Liver (tissue), 9 donors: ENCODE measurements around the gene COL26A1. TPM values are rescaled to one million over a fixed set of nuclear protein-coding genes. Genes with fewer than 3 reads are reported as not detected.

ENCODE experiments used
- DNase-seq: peaks from one replicate; pipeline ENCODE4 v3.0.0-alpha.2; 2017; ENCODE audit warnings: low spot score
- H3K27ac ChIP-seq, 2 donors: one replicate each; pipeline ENCODE4 v1.7.0; 2013; ENCODE audit warnings: inconsistent platforms in 2 of 2, low read length in 2 of 2, control low read depth in 1 of 2, low read depth in 1 of 2, mild to moderate bottlenecking in 1 of 2
- H3K27me3 ChIP-seq, 4 donors: one replicate each; pipeline versions ENCODE4 v1.6.1 to v1.7.0; 2013; ENCODE audit warnings: low read length in 3 of 4, inconsistent platforms in 1 of 4, mild to moderate bottlenecking in 1 of 4, moderate library complexity in 1 of 4; ENCODE audit not compliant: control insufficient read depth in 4 of 4, insufficient read depth in 4 of 4
- H3K36me3 ChIP-seq, 4 donors: one replicate each; pipeline versions ENCODE4 v1.6.1 to v1.7.0; 2013; ENCODE audit warnings: low read length in 3 of 4, mild to moderate bottlenecking in 3 of 4, low read depth in 1 of 4, moderate library complexity in 1 of 4; ENCODE audit not compliant: control insufficient read depth in 4 of 4, insufficient read depth in 3 of 4
- H3K4me1 ChIP-seq, 4 donors: one replicate each; pipeline versions ENCODE4 v1.6.1 to v1.7.0; 2013; ENCODE audit warnings: low read length in 3 of 4, mild to moderate bottlenecking in 3 of 4, moderate library complexity in 1 of 4; ENCODE audit not compliant: control insufficient read depth in 4 of 4, insufficient read depth in 4 of 4
- H3K4me3 ChIP-seq, 3 donors: one replicate each; pipeline versions ENCODE4 v1.6.1 to v1.7.0; 2013; ENCODE audit warnings: low read length in 3 of 3, control low read depth in 1 of 3, low read depth in 1 of 3, mild to moderate bottlenecking in 1 of 3
- H3K9ac ChIP-seq, 2 donors: one replicate each; pipeline ENCODE4 v1.7.0; 2013; ENCODE audit warnings: low read length in 2 of 2, mild to moderate bottlenecking in 2 of 2, moderate library complexity in 2 of 2, control low read depth in 1 of 2, low read depth in 1 of 2
- H3K9me3 ChIP-seq, 4 donors: one replicate each; pipeline versions ENCODE4 v1.6.1 to v1.7.0; 2013; ENCODE audit warnings: low read length in 3 of 4; ENCODE audit not compliant: control insufficient read depth in 4 of 4
- ATF3 ChIP-seq: IDR thresholded peaks from 2 replicates; pipeline ENCODE4 v1.6.1; 2016; ENCODE audit warnings: antibody characterized with exemption
- EGR1 ChIP-seq, 2 donors: IDR thresholded peaks; 2 replicates each; pipeline ENCODE4 v1.6.1; 2016 to 2018; ENCODE audit warnings: antibody characterized with exemption in 2 of 2, low read depth in 2 of 2
- FOXA1 ChIP-seq: IDR thresholded peaks from 2 replicates; pipeline ENCODE4 v1.6.1; 2016; ENCODE audit warnings: antibody characterized with exemption
- FOXA2 ChIP-seq: IDR thresholded peaks from 2 replicates; pipeline ENCODE4 v1.6.1; 2016; ENCODE audit warnings: antibody characterized with exemption
- HNF4G ChIP-seq: IDR thresholded peaks from 2 replicates; pipeline ENCODE4 v1.6.1; 2016; ENCODE audit warnings: antibody characterized with exemption
- JUND ChIP-seq, 2 donors: IDR thresholded peaks; 2 replicates each; pipeline ENCODE4 v1.6.1; 2016; ENCODE audit warnings: antibody characterized with exemption in 2 of 2
- MAX ChIP-seq: IDR thresholded peaks from 2 replicates; pipeline ENCODE4 v1.6.1; 2016; ENCODE audit warnings: antibody characterized with exemption
- NR2F2 ChIP-seq: IDR thresholded peaks from 2 replicates; pipeline ENCODE4 v1.6.1; 2016; ENCODE audit warnings: antibody characterized with exemption
- RXRA ChIP-seq, 2 donors: IDR thresholded peaks; 2 replicates each; pipeline ENCODE4 v1.6.1; 2017 to 2018; ENCODE audit warnings: antibody characterized with exemption in 2 of 2, mild to moderate bottlenecking in 1 of 2
- SP1 ChIP-seq: IDR thresholded peaks from 2 replicates; pipeline ENCODE4 v1.6.1; 2018; ENCODE audit warnings: antibody characterized with exemption, mild to moderate bottlenecking
- TAF1 ChIP-seq: conservative IDR thresholded peaks from 2 replicates; pipeline ENCODE4 v1.6.1; 2016; ENCODE audit warnings: antibody characterized with exemption, mild to moderate bottlenecking
- YY1 ChIP-seq: IDR thresholded peaks from 2 replicates; pipeline ENCODE4 v1.6.1; 2016; ENCODE audit warnings: antibody characterized with exemption, mild to moderate bottlenecking
- ZBTB33 ChIP-seq: IDR thresholded peaks from 2 replicates; pipeline ENCODE4 v1.6.1; 2016; ENCODE audit warnings: antibody characterized with exemption
- WGBS: extraction: QIAGEN DNeasy Blood & Tissue Kit; methylation state at CpG from one replicate; pipeline ENCODE4 v1.1.7; 2013; 5-methylcytosine and 5-hydroxymethylcytosine counted together
- polyA plus RNA-seq, 2 donors: library from polyadenylated mRNA; stranded (reverse) in 1 of 2; unstranded in 1 of 2; fragments of 200-250 nt in 1 of 2; fragments of >200 nt in 1 of 2; fragmentation: Nextera tagmentation in 1 of 2; extraction: Ambion mirVana in 1 of 2; gene quantifications; one replicate each; pipeline versions ENCODE4 v1.2.1 to v1.2.3, GENCODE V29; 2013 to 2015
- total RNA-seq, 2 donors: library from RNA; depleted of rRNA; stranded (reverse); fragments of >200 nt; gene quantifications; one replicate each; pipeline ENCODE4 v1.2.3, GENCODE V29; 2014
- donor health status: healthy.
- donor health status: healthy.
- donor health status: healthy.
- donor health status: healthy.
- donor health status: healthy.

COL26A1 gene
- total and polyA plus RNA-seq, 4 donors, result 0.76 to 1.8 (median 0.96) TPM

GRCh38 chr7:101368422-101369165, 5.9 kb downstream of the COL26A1 start:
- H3K9ac ChIP-seq, result no peak overlapping the region
- no peak overlapping the region for H3K27ac ChIP-seq
- H3K27me3 ChIP-seq, result no peaks in the 10 kb centered on the region
- DNase-seq, result no peak
- TF ChIP-seq NR2F2, result no peak
- H3K4me3 ChIP-seq, result no peak overlapping the region
- H3K9me3 ChIP-seq, result no peaks in the 10 kb centered on the region
- peaks cover 2 to 8% (median 5%) of the 10 kb centered on the region in 4 donors for H3K4me1 ChIP-seq
- H3K36me3 ChIP-seq, result no peaks in the 10 kb centered on the region
- 77% methylated on average over 8 of the region's 8 CpGs for WGBS

- no peaks in the 10 kb centered on the region for H3K27me3 ChIP-seq
- no peak overlapping the region for H3K9ac ChIP-seq
- no peaks in the 10 kb centered on the region for H3K4me1 ChIP-seq
- no peak overlapping the region for H3K4me3 ChIP-seq
- DNase-seq, result no peak
- WGBS, result 72% methylated on average over 5 of the region's 5 CpGs
- no peak for TF ChIP-seq EGR1 (IDR thresholded peaks at IDR 0.05; ENCODE audit: low read depth in 2 of 2)
- no peaks in the 10 kb centered on the region for H3K36me3 ChIP-seq
- H3K27ac ChIP-seq, result no peak overlapping the region
- no peaks in the 10 kb centered on the region for H3K9me3 ChIP-seq
Observed at GRCh38 chr7:101370836-101371235, 8.2 kb downstream of the COL26A1 start.

- H3K4me1 ChIP-seq, result no peaks in the 10 kb centered on the region
- WGBS, result 82% methylated on average over 19 of the region's 19 CpGs
- H3K27ac ChIP-seq, result no peak overlapping the region
- H3K9me3 ChIP-seq, result no peaks in the 10 kb centered on the region
- DNase-seq, result no peak
- TF ChIP-seq FOXA1 (no peak), TAF1 (no peak), ATF3 (no peak)
- H3K4me3 ChIP-seq, result no peak overlapping the region
- no peaks in the 10 kb centered on the region for H3K36me3 ChIP-seq
- H3K27me3 ChIP-seq, result no peaks in the 10 kb centered on the region
- no peak overlapping the region for H3K9ac ChIP-seq
Observed at GRCh38 chr7:101373812-101374614, 11.3 kb downstream of the COL26A1 start.

GRCh38 chr7:101374990-101375389, 12.3 kb downstream of the COL26A1 start:
- no peak for DNase-seq
- 94% methylated on average over 3 of the region's 3 CpGs for WGBS
- Histone ChIP-seq H3K27me3 (no peaks in the 10 kb centered on the region), H3K4me3 (no peak overlapping the region), H3K9ac (no peak overlapping the region), H3K36me3 (no peaks in the 10 kb centered on the region), H3K4me1 (no peaks in the 10 kb centered on the region), H3K9me3 (no peaks in the 10 kb centered on the region), H3K27ac (no peak overlapping the region)
- TF ChIP-seq FOXA1, result no peak

- 87% methylated on average over 5 of the region's 5 CpGs for WGBS
- Histone ChIP-seq H3K27ac (no peak overlapping the region), H3K27me3 (no peaks in the 10 kb centered on the region), H3K4me3 (no peak overlapping the region), H3K9ac (no peak overlapping the region), H3K9me3 (no peaks in the 10 kb centered on the region), H3K4me1 (no peaks in the 10 kb centered on the region), H3K36me3 (no peaks in the 10 kb centered on the region)
- no peak for DNase-seq
- TF ChIP-seq FOXA2, result no peak
- TF ChIP-seq JUND (IDR thresholded peaks at IDR 0.05), result no peak
- no peak for TF ChIP-seq FOXA1
- no peak for TF ChIP-seq MAX
- no peak for TF ChIP-seq TAF1
- no peak for TF ChIP-seq ATF3
- TF ChIP-seq RXRA (IDR thresholded peaks at IDR 0.05), result no peak
- TF ChIP-seq YY1, result no peak
- no peak for TF ChIP-seq HNF4G
- TF ChIP-seq ZBTB33, result no peak
- no peak for TF ChIP-seq SP1
Observed at GRCh38 chr7:101376601-101377000, 13.9 kb downstream of the COL26A1 start.
